Measurements from ENCODE around the gene CAV1. TPM values are rescaled to one million over a fixed set of nuclear protein-coding genes. Genes with fewer than 3 reads are reported as not detected.

The CAV1 gene
- total and polyA plus RNA-seq, 2 of the 13 experiments (the other 11 are each of a cell fraction or from before 2014, with no cell fraction given): 0.40 TPM; not detected in 1

DNA sequence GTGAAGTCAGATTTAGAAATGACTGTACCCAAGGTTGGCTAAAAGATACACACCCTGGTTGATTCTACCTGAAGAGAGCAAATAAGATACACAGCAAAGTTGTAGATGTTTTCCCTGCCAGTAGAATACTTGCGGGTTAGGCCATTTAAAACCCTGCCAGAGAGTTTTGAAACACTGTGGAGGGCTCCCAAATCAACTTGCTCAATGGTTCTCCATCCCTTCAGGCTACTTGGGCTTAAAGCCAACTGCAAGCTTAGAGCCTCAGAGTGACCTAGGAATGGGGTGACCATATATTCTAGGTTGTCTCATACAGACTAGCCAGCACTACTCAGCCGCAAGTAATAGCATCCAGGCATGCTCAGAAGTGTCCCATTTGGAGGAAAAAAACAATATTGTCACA lies 10.0 kb downstream of the CAV1 start:
- DNase-seq (ENCODE audit: low spot score): no peak
- POLR2A ChIA-PET: no interaction called here
- 72% methylated on average over 2 of the region's 2 CpGs for WGBS (ENCODE audit: low lambda C conversion rate)
- Histone ChIP-seq H3K9ac (ENCODE audit: insufficient read depth, low read depth, low read length) (no peak overlapping the region), H4K20me1 (ENCODE audit: insufficient read depth, low read length) (no peaks in the 10 kb centered on the region), H2AFZ (ENCODE audit: low read length) (no peak overlapping the region), H3K4me1 (ENCODE audit: insufficient read depth, low read length) (peaks cover 13% of the 10 kb centered on the region), H3K4me2 (ENCODE audit: low read depth, low read length) (no peak overlapping the region), H3K27ac (ENCODE audit: extremely low read length, insufficient read depth, low read length) (no peak overlapping the region), H3K79me2 (ENCODE audit: insufficient read depth, low read length) (no peaks in the 10 kb centered on the region), H3K9me3 (ENCODE audit: low read length) (no peaks in the 10 kb centered on the region), H3K36me3 (replicated peaks in 1 of 2; ENCODE audit: control insufficient read depth in 1 of 2, insufficient read depth in 2 of 2, low read length in 2 of 2) (no peaks in the 10 kb centered on the region), H3K4me3 (replicated peaks in 1 of 3; ENCODE audit: insufficient read depth in 1 of 3, low read depth in 2 of 3, low read length in 3 of 3) (no peak overlapping the region), H3K27me3 (ENCODE audit: control insufficient read depth in 1 of 2, insufficient read depth in 2 of 2, low read length in 2 of 2) (no peaks in the 10 kb centered on the region)
- no peak for FAIRE-seq
- intact Hi-C loops (cut with micrococcal nuclease; ENCODE audit: unreplicated experiment) (no loop called here), in situ Hi-C loops (cut with HindIII; ENCODE audit: extremely low pct_ligation_motif_present, low pct_unique_long_range_greater_than_20kb) (no loop called here)
- ATAC-seq: no peak
- CTCF ChIA-PET (ENCODE audit: low intra/inter-chr PET ratio, low total read pairs): no interaction called here
- BruUV-seq (replicated peaks): no TSS peak
- TF ChIP-seq ZNF224 (CRISPR knock-in tag; IDR thresholded peaks at IDR 0.05) (no peak), NFE2L2 (IDR thresholded peaks at IDR 0.05; ENCODE audit: low read length) (no peak), JUND (CRISPR knock-in tag; IDR thresholded peaks at IDR 0.05) (no peak), ZNF839 (CRISPR knock-in tag; IDR thresholded peaks at IDR 0.05; ENCODE audit: borderline replicate concordance) (no peak), ZEB1 (IDR thresholded peaks at IDR 0.05; ENCODE audit: insufficient replicate concordance, low read depth) (no peak), ZNF569 (CRISPR knock-in tag; IDR thresholded peaks at IDR 0.05; ENCODE audit: borderline replicate concordance) (no peak), HNRNPH1 (optimal IDR thresholded peaks at IDR 0.05; ENCODE audit: low read depth, low read length) (no peak), CBX1 (IDR thresholded peaks at IDR 0.05; ENCODE audit: low read depth) (no peak), ZNF652 (CRISPR knock-in tag; IDR thresholded peaks at IDR 0.05; ENCODE audit: borderline replicate concordance, low read depth) (no peak), CEBPB (IDR thresholded peaks at IDR 0.05; ENCODE audit: borderline replicate concordance, low read depth, low read length) (no peak), GLI4 (CRISPR knock-in tag; IDR thresholded peaks at IDR 0.05; ENCODE audit: borderline replicate concordance) (no peak), KDM2A (CRISPR knock-in tag; IDR thresholded peaks at IDR 0.05; ENCODE audit: borderline replicate concordance, low read depth) (no peak)
- TF ChIP-seq, protein P1, sequence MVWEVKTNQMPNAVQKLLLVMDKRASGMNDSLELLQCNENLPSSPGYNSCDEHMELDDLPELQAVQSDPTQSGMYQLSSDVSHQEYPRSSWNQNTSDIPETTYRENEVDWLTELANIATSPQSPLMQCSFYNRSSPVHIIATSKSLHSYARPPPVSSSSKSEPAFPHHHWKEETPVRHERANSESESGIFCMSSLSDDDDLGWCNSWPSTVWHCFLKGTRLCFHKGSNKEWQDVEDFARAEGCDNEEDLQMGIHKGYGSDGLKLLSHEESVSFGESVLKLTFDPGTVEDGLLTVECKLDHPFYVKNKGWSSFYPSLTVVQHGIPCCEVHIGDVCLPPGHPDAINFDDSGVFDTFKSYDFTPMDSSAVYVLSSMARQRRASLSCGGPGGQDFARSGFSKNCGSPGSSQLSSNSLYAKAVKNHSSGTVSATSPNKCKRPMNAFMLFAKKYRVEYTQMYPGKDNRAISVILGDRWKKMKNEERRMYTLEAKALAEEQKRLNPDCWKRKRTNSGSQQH (CRISPR knock-in tag; IDR thresholded peaks at IDR 0.05; ENCODE audit: low read depth): no peak
- TF ChIP-seq, protein P2, sequence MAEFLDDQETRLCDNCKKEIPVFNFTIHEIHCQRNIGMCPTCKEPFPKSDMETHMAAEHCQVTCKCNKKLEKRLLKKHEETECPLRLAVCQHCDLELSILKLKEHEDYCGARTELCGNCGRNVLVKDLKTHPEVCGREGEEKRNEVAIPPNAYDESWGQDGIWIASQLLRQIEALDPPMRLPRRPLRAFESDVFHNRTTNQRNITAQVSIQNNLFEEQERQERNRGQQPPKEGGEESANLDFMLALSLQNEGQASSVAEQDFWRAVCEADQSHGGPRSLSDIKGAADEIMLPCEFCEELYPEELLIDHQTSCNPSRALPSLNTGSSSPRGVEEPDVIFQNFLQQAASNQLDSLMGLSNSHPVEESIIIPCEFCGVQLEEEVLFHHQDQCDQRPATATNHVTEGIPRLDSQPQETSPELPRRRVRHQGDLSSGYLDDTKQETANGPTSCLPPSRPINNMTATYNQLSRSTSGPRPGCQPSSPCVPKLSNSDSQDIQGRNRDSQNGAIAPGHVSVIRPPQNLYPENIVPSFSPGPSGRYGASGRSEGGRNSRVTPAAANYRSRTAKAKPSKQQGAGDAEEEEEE (CRISPR knock-in tag; IDR thresholded peaks at IDR 0.05; ENCODE audit: borderline replicate concordance): no peak

Data from HepG2 (cell line).